Bronchial epithelial cell (primary cell): ENCODE data around the gene NPAT. TPM values are rescaled to one million over a fixed set of nuclear protein-coding genes. Genes with fewer than 3 reads are reported as not detected.
A peak's percentile ranks its signal among the peaks of the same experiment; 100 is the strongest.

ENCODE experiments used
- DNase-seq: peaks from one replicate; pipeline ENCODE4 v3.0.0-alpha.2; 2010; ENCODE audit warnings: low read depth
- FAIRE-seq: peaks from 2 replicates; lab custom pipeline; 2011; peaks lifted over from hg19 to GRCh38; lab: Jason Lieb, UNC
- H3K27me3 ChIP-seq: 2 replicates; pipeline ENCODE4 v1.5.1; 2011; ENCODE audit warnings: low read length; ENCODE audit not compliant: control insufficient read depth, insufficient read depth
- H3K36me3 ChIP-seq: 2 replicates; pipeline ENCODE4 v1.5.1; 2011; ENCODE audit warnings: low read length; ENCODE audit not compliant: control insufficient read depth, insufficient read depth
- H3K4me3 ChIP-seq: 2 replicates; pipeline ENCODE4 v1.5.1; 2011; ENCODE audit warnings: mild to moderate bottlenecking, low read depth, low read length, control low read depth
- CTCF ChIP-seq: IDR thresholded peaks from 2 replicates; pipeline ENCODE4 v1.5.1; 2011; ENCODE audit warnings: mild to moderate bottlenecking, moderate library complexity, low read length, control low read depth, inconsistent platforms; ENCODE audit not compliant: insufficient read depth, severe bottlenecking
- total RNA-seq: library from RNA; depleted of rRNA; stranded (reverse); fragments of >200 nt; gene quantifications from 2 replicates; pipeline ENCODE4 v1.2.1, GENCODE V29; 2014

The NPAT gene
- total RNA-seq, 1 donor from 2014 or later = 5.5 TPM

GRCh38 chr11:108115500-108116140 lies 106.8 kb downstream of the NPAT start:
- Histone ChIP-seq H3K36me3 (no peaks in the 10 kb centered on the region), H3K4me3 (no peak overlapping the region), H3K27me3 (no peaks in the 10 kb centered on the region)
- peak; percentile 87 for FAIRE-seq
- no peak for TF ChIP-seq CTCF
- DNase-seq = peak; percentile 86

GRCh38 chr11:108112057-108112456 lies 110.4 kb downstream of the NPAT start:
- no peak for FAIRE-seq
- no peak for DNase-seq
- no peak for TF ChIP-seq CTCF
- Histone ChIP-seq H3K4me3 (no peak overlapping the region), H3K27me3 (no peaks in the 10 kb centered on the region), H3K36me3 (no peaks in the 10 kb centered on the region)

- Histone ChIP-seq H3K36me3 (no peaks in the 10 kb centered on the region), H3K4me3 (no peak overlapping the region), H3K27me3 (no peaks in the 10 kb centered on the region)
- no peak for FAIRE-seq
- no peak for DNase-seq
- no peak for TF ChIP-seq CTCF
Measured at GRCh38 chr11:108111126-108111525, 111.3 kb downstream of the NPAT start.

Other genes with a start within 250 kb of the NPAT start
- gene CUL5, start 213.7 kb downstream of the NPAT start, total RNA-seq = 28.7 and 36.1 TPM in 2 replicates
- 27.0 and 42.1 TPM in 2 replicates for gene ACAT1, start 101.1 kb downstream of the NPAT start, total RNA-seq
- gene ATM, start 429 bp upstream of the NPAT start, total RNA-seq = 37.8 and 39.8 TPM in 2 replicates
- 0.79 and 1.8 TPM in 2 replicates for gene C11orf65, start 244.9 kb upstream of the NPAT start, total RNA-seq